Measurements from ENCODE around the gene ABL1.

Gene ABL1

DNA sequence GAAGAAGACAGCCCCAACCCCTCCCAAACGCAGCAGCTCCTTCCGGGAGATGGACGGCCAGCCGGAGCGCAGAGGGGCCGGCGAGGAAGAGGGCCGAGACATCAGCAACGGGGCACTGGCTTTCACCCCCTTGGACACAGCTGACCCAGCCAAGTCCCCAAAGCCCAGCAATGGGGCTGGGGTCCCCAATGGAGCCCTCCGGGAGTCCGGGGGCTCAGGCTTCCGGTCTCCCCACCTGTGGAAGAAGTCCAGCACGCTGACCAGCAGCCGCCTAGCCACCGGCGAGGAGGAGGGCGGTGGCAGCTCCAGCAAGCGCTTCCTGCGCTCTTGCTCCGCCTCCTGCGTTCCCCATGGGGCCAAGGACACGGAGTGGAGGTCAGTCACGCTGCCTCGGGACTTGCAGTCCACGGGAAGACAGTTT, 49.1 kb downstream of the ABL1 start:
- TF ChIP-seq GATA2 (IDR thresholded peaks at IDR 0.05; ENCODE audit: low read depth, low read length) (no peak), GATA3 (IDR thresholded peaks at IDR 0.05; ENCODE audit: low read depth, low read length) (no peak)

DNA sequence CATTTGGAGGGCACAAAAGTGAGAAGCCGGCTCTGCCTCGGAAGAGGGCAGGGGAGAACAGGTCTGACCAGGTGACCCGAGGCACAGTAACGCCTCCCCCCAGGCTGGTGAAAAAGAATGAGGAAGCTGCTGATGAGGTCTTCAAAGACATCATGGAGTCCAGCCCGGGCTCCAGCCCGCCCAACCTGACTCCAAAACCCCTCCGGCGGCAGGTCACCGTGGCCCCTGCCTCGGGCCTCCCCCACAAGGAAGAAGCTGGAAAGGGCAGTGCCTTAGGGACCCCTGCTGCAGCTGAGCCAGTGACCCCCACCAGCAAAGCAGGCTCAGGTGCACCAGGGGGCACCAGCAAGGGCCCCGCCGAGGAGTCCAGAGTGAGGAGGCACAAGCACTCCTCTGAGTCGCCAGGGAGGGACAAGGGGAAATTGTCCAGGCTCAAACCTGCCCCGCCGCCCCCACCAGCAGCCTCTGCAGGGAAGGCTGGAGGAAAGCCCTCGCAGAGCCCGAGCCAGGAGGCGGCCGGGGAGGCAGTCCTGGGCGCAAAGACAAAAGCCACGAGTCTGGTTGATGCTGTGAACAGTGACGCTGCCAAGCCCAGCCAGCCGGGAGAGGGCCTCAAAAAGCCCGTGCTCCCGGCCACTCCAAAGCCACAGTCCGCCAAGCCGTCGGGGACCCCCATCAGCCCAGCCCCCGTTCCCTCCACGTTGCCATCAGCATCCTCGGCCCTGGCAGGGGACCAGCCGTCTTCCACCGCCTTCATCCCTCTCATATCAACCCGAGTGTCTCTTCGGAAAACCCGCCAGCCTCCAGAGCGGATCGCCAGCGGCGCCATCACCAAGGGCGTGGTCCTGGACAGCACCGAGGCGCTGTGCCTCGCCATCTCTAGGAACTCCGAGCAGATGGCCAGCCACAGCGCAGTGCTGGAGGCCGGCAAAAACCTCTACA, 49.8 kb downstream of the ABL1 start:
- TF ChIP-seq GATA2 (IDR thresholded peaks at IDR 0.05; ENCODE audit: low read depth, low read length) (no peak), GATA3 (IDR thresholded peaks at IDR 0.05; ENCODE audit: low read depth, low read length) (no peak)

DNA sequence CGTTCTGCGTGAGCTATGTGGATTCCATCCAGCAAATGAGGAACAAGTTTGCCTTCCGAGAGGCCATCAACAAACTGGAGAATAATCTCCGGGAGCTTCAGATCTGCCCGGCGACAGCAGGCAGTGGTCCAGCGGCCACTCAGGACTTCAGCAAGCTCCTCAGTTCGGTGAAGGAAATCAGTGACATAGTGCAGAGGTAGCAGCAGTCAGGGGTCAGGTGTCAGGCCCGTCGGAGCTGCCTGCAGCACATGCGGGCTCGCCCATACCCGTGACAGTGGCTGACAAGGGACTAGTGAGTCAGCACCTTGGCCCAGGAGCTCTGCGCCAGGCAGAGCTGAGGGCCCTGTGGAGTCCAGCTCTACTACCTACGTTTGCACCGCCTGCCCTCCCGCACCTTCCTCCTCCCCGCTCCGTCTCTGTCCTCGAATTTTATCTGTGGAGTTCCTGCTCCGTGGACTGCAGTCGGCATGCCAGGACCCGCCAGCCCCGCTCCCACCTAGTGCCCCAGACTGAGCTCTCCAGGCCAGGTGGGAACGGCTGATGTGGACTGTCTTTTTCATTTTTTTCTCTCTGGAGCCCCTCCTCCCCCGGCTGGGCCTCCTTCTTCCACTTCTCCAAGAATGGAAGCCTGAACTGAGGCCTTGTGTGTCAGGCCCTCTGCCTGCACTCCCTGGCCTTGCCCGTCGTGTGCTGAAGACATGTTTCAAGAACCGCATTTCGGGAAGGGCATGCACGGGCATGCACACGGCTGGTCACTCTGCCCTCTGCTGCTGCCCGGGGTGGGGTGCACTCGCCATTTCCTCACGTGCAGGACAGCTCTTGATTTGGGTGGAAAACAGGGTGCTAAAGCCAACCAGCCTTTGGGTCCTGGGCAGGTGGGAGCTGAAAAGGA, 50.7 kb downstream of the ABL1 start:
- TF ChIP-seq GATA2 (IDR thresholded peaks at IDR 0.05; ENCODE audit: low read depth, low read length), result no peak
- TF ChIP-seq GATA3 (IDR thresholded peaks at IDR 0.05; ENCODE audit: low read depth, low read length), result no peak

DNA sequence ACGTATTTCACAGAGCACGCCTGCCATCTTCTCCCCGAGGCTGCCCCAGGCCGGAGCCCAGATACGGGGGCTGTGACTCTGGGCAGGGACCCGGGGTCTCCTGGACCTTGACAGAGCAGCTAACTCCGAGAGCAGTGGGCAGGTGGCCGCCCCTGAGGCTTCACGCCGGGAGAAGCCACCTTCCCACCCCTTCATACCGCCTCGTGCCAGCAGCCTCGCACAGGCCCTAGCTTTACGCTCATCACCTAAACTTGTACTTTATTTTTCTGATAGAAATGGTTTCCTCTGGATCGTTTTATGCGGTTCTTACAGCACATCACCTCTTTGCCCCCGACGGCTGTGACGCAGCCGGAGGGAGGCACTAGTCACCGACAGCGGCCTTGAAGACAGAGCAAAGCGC, 51.9 kb downstream of the ABL1 start:
- TF ChIP-seq GATA2 (IDR thresholded peaks at IDR 0.05; ENCODE audit: low read depth, low read length) (no peak), GATA3 (IDR thresholded peaks at IDR 0.05; ENCODE audit: low read depth, low read length) (no peak)

DNA sequence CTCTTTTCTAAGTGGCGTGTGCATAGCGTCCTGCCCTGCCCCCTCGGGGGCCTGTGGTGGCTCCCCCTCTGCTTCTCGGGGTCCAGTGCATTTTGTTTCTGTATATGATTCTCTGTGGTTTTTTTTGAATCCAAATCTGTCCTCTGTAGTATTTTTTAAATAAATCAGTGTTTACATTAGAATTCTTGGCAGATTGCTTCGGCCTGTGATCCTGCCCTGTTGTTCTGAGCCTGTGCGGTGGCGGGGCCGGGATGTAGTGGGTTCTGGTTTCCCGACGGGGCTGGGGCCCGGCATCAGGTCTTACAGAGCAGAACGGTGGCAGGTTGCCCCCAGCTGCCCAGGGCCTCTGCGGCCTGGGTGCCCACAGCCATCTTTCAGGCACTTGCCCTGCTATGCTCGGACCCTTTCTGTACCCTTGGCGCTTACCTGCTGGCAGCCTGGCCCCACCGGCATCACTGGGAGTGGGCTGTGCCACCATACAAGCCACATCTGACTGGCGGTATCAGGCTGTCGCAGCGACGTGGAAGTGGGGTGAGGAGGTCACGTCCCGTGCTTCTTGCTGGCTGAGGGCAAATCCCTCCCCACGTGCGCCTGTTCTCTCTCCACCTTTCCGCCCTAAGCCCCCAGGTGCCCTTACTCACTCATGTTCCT, 52.6 kb downstream of the ABL1 start:
- TF ChIP-seq GATA3 (IDR thresholded peaks at IDR 0.05; ENCODE audit: low read depth, low read length), result no peak
- TF ChIP-seq GATA2 (IDR thresholded peaks at IDR 0.05; ENCODE audit: low read depth, low read length), result no peak

DNA sequence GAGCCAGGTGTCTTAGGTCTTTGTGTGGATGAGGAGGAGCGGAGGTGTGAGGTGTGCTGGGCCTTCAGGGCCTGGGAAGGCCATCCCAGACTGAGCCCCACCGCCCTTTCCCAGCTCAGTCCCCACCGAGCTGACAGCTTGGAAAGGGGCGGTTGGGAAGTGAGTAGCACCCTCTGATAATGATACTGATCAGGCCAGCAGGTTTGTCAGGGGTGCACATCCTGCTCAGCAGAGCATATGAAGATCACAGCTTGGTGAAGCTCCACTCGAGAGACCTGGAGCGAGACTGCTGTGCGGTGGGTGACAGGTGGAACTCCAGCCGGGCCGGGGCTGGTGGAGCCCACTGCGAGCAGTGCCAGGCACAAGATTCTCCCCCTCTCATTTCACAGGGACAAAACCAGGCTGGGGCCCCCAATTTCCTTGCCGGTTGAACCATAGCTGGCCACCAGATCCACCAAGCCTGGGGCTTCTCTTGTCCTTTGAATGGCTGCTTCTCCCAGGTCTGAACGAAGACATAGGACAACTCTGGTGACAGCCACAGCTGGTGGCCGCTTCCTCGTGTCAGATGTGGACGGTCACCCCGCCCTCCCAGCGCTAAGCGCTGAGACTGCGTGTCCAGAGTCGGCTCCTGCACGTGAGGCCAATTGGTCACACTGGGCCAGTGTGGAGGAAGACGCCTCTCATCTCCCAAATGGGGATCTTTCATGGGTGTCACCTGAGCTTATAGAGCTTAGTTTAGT, 53.3 kb downstream of the ABL1 start:
- TF ChIP-seq GATA3 (IDR thresholded peaks at IDR 0.05; ENCODE audit: low read depth, low read length) (no peak), GATA2 (IDR thresholded peaks at IDR 0.05; ENCODE audit: low read depth, low read length) (no peak)

DNA sequence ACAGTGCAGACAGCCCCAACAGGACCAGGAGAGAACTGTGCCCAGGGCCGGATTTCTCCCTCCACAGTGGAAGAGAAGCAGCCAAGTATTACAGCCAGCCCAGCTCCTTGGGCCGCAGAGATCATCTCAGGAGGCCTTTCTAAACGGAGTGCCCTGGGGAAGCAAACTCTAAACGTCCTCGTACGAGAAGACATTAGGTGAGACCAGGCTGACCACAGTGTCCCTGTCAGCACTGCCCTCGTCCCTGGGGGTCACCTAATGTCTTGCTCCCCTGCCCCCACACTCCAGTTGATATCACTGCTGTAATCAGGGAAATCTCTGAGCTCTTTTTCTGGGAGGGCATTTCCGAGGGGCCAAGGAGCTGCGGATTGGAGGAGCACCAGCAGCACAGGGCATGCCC, 55.1 kb downstream of the ABL1 start:
- no peak for TF ChIP-seq GATA3 (IDR thresholded peaks at IDR 0.05; ENCODE audit: low read depth, low read length)
- no peak for TF ChIP-seq GATA2 (IDR thresholded peaks at IDR 0.05; ENCODE audit: low read depth, low read length)

DNA sequence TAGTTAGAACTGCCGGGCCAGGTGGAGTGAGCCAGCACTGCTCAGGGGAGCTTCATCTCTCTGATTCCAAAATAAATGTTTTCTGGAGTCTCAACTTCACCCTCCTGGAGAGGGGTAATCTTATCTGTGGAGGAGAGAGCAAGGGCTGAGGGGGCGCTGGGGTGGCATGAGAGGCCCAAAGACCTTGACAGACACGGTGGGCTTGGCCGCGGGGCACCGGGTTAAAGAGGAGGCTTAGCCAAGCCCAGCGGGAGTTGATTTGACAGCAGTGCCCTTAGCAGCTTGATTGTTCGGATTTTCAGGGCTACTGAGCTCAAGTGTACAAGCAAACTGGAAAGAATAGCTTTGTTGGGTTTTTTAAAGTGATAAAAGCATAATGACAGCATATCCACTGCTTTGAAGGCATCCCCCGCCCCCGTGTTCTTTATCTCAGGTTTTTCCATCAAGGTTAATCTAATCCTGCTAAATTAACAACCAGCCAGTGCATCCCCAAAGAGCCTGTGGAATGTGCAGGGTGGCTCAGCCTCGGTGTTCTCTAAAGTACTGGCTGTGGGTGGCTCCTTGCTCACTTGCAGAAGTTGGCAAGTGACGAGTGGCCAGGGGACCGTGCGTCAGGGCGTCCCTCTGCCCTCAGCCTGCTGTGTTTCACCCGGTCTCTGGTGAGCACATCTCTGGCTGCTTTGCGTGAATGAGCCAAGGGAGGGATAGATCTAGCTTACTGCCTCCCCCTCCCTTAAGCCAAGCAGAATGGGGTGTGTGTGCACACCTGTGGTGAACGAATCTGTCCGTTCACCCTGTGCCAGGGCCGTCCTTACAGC, 56.0 kb downstream of the ABL1 start:
- no peak for TF ChIP-seq GATA3 (IDR thresholded peaks at IDR 0.05; ENCODE audit: low read depth, low read length)
- TF ChIP-seq GATA2 (IDR thresholded peaks at IDR 0.05; ENCODE audit: low read depth, low read length), result no peak

DNA sequence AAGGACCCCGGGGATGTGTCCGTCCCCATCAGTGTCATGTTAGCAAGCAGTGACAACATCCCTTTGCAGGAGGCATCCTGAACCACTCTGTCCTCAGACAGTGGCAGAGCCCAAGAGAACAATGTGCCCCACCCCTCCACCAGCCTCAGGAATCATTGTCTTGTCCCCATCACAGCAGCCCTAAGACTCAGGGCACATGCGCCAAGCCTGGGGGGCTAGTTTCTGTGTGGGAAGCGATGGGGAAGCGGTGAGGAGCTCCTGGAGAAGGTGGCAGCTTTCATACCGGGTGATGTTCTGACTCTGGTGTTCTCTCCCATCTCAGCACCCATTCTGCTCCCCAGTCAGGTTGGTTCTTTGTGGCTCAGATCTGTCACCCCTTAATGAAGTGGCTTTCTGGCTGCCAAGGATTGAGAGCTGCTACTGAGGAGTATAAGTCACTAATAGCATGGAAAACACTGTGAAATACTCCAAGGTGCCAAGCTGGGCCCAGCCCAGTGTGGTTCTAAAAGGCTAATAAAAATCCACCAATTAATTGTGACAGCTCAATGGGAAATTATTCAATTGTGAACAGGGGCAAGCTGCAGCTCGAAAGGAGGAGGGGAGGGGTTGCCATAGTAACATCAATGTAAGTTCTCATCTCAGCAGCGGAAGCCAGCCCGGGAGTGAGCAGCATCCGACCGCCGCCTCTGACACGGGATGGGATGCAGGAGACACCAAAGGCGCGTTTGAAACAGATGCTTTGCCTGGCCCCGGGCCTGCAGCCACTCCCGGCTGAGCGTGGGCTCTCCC, 56.8 kb downstream of the ABL1 start:
- TF ChIP-seq GATA3 (IDR thresholded peaks at IDR 0.05; ENCODE audit: low read depth, low read length), result no peak
- TF ChIP-seq GATA2 (IDR thresholded peaks at IDR 0.05; ENCODE audit: low read depth, low read length), result no peak

DNA sequence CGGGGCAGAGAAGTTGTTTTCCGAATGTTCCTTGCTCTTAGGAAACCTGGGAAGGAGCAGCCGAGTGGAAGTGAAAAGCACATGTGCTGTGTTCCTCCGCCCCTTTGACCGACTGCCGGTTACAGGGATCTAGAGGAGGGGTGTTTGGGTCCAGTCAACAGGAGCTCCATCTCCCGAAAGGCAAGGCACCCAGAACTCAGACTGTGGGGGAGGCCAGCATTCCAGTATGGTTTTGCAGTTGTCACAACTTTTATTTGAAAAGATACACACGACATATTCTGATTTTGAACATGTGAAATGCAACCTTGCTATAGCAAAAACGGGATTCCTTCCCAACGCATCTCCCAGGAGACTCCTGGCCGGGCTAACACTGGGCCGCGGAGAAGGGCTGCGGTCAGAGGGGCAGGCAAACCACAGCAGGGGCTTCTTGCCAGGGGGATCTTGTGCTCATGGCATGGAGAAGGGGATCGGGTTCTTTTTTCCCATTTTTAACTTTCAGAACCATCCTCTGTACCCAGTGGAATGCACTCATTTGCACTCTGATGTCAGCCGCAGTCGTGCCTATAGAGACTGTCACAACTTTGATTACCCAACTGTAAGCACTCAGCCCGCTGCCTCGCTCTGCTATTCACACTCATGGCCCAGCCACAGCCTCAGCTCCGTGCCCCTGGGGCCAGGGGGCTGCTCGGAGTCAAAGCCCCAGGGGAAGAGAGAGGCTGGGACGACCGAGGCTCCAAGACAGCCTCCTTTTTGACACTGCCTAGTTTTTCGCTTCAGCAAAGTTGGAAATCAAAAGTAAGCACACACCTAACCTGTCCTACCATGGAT, 57.6 kb downstream of the ABL1 start:
- TF ChIP-seq GATA2 (IDR thresholded peaks at IDR 0.05; ENCODE audit: low read depth, low read length), result no peak
- TF ChIP-seq GATA3 (IDR thresholded peaks at IDR 0.05; ENCODE audit: low read depth, low read length), result no peak
